ENCODE measurements around the gene OR1I1.

DNA sequence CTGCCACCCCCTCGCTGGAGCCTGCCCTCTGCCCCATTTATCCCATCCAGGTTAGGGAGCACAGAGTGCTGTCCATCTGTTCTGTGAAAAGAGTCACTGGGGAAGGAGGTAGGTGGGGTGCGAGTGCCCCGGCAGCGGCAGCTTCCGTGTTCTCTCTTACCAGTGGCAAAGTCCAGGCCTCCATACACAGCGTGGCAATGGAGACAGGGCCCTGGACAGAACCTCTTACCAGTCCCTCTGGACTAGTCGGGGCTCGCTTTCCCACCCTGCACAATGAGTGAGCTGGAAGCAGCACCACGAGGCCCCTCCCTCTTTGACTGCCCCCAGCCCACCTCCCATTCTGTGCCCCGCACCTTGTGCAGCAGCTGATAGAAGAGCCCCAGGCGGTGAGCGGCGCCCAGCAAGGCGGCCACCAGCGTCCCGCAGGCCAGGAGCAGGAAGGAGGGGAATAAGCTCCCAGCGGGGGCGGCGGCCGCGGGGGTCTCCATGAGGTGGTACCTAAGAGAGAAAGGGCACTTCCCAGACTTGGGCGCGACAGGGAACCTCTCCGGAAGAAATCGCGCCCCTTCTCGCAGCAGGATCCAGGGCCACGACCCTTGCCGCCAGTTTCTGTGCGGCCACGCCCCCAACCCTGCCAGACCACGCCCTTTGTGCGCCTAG lies 42.7 kb downstream of the OR1I1 start:
- TF ChIP-seq, protein P1, sequence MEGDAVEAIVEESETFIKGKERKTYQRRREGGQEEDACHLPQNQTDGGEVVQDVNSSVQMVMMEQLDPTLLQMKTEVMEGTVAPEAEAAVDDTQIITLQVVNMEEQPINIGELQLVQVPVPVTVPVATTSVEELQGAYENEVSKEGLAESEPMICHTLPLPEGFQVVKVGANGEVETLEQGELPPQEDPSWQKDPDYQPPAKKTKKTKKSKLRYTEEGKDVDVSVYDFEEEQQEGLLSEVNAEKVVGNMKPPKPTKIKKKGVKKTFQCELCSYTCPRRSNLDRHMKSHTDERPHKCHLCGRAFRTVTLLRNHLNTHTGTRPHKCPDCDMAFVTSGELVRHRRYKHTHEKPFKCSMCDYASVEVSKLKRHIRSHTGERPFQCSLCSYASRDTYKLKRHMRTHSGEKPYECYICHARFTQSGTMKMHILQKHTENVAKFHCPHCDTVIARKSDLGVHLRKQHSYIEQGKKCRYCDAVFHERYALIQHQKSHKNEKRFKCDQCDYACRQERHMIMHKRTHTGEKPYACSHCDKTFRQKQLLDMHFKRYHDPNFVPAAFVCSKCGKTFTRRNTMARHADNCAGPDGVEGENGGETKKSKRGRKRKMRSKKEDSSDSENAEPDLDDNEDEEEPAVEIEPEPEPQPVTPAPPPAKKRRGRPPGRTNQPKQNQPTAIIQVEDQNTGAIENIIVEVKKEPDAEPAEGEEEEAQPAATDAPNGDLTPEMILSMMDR (conservative IDR thresholded peaks at IDR 0.05; ENCODE audit: low read depth, low read length) = no peak
- TF ChIP-seq, protein P2, sequence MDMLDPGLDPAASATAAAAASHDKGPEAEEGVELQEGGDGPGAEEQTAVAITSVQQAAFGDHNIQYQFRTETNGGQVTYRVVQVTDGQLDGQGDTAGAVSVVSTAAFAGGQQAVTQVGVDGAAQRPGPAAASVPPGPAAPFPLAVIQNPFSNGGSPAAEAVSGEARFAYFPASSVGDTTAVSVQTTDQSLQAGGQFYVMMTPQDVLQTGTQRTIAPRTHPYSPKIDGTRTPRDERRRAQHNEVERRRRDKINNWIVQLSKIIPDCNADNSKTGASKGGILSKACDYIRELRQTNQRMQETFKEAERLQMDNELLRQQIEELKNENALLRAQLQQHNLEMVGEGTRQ (IDR thresholded peaks at IDR 0.05; ENCODE audit: low read depth, low read length) = no peak
- TF ChIP-seq CEBPB (IDR thresholded peaks at IDR 0.05; ENCODE audit: low read depth, low read length) (no peak), RAD21 (IDR thresholded peaks at IDR 0.05; ENCODE audit: low read length) (no peak), POLR2A (IDR thresholded peaks at IDR 0.05; ENCODE audit: low read depth, low read length) (no peak), NFE2L2 (IDR thresholded peaks at IDR 0.05; ENCODE audit: low read depth, low read length) (no peak), MAFK (IDR thresholded peaks at IDR 0.05; ENCODE audit: low read depth, low read length) (no peak), MXI1 (IDR thresholded peaks at IDR 0.05; ENCODE audit: borderline replicate concordance, low read depth, low read length) (no peak)

Measured in IMR-90 (cell line).